ENCODE results near the gene PERM1.

PERM1 gene

GRCh38 chr1:974687-975328, 7.1 kb downstream of the PERM1 start:
- no peak for DNase-seq (ENCODE audit: low read depth)
- in situ Hi-C loops (cut with HindIII; ENCODE audit: low sequenced_read_pairs) = no loop called here
- H3K4me3 ChIP-seq (ENCODE audit: low read depth, low read length) = no peak overlapping the region
- no peak for TF ChIP-seq CTCF (IDR thresholded peaks at IDR 0.05; ENCODE audit: low read depth, low read length, missing control alignments)

DNA sequence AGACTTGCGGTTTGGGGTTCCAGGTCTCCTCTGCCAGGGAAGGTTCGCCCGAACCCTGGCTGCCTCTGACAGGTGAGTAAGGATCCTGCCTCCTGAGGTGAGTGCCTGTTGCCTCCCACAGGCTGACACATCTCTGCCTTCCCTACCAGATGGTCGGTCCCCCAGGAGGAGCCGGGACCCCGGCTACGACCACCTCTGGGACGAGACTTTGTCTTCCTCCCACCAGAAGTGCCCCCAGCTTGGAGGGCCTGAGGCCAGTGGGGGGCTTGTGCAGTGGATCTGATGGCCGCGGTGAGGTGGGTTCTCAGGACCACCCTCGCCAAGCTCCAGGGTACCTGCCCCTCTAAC, 7.6 kb downstream of the PERM1 start:
- no peak for DNase-seq (ENCODE audit: low read depth)

GRCh38 chr1:973459-974292, 8.2 kb downstream of the PERM1 start:
- in situ Hi-C loops (cut with HindIII; ENCODE audit: low sequenced_read_pairs) = no loop called here
- H3K4me3 ChIP-seq (ENCODE audit: low read depth, low read length) = no peak overlapping the region
- DNase-seq (ENCODE audit: low read depth) = no peak
- TF ChIP-seq CTCF (IDR thresholded peaks at IDR 0.05; ENCODE audit: low read depth, low read length, missing control alignments) = no peak

More for the DNA sequence above, 7.6 kb downstream of the PERM1 start:
- TF ChIP-seq CTCF (IDR thresholded peaks at IDR 0.05; ENCODE audit: low read depth, low read length, missing control alignments) = no peak
- in situ Hi-C loops (cut with HindIII; ENCODE audit: low sequenced_read_pairs) = no loop called here
- no peak overlapping the region for H3K4me3 ChIP-seq (ENCODE audit: low read depth, low read length)

GRCh38 chr1:972726-973458, 9.0 kb downstream of the PERM1 start:
- in situ Hi-C loops (cut with HindIII; ENCODE audit: low sequenced_read_pairs) = no loop called here
- no peak for DNase-seq (ENCODE audit: low read depth)
- H3K4me3 ChIP-seq (ENCODE audit: low read depth, low read length) = no peak overlapping the region
- TF ChIP-seq CTCF (IDR thresholded peaks at IDR 0.05; ENCODE audit: low read depth, low read length, missing control alignments) = no peak

GRCh38 chr1:971751-972506, 10.0 kb downstream of the PERM1 start:
- H3K4me3 ChIP-seq (ENCODE audit: low read depth, low read length) = no peak overlapping the region
- DNase-seq (ENCODE audit: low read depth) = no peak
- in situ Hi-C loops (cut with HindIII; ENCODE audit: low sequenced_read_pairs) = no loop called here
- no peak for TF ChIP-seq CTCF (IDR thresholded peaks at IDR 0.05; ENCODE audit: low read depth, low read length, missing control alignments)

Measured in astrocyte of the cerebellum (primary cell).